Ureter (tissue), 1 donor: ENCODE data around the gene GP2. TPM values are rescaled to one million over a fixed set of nuclear protein-coding genes. Genes with fewer than 3 reads are reported as not detected.

ENCODE experiments used
- DNase-seq: peaks from one replicate; pipeline ENCODE4 v3.0.0-alpha.2; 2020; ENCODE audit warnings: low spot score
- total RNA-seq: library from RNA; stranded (reverse); gene quantifications from one replicate; pipeline ENCODE4 v1.2.4, GENCODE V29; 2023
- donor health status: DM: yes; HTN: yes; CAD: no.

Gene GP2
- 0.49 TPM for total RNA-seq

- DNase-seq = no peak
These were observed at the start of gene GP2 for GRCh38 chr16:20327444-20328041. TSS of gene GP2 (minus strand) at chr16:20327513. CDS start at chr16:20326431, 1,082 bp downstream.

- DNase-seq = no peak
These were observed 45.4 kb upstream of the GP2 start for GRCh38 chr16:20372701-20373100.

GRCh38 chr16:20369452-20370054 is 42.2 kb upstream of the GP2 start:
- DNase-seq = no peak

- DNase-seq = no peak
These were observed 36.7 kb upstream of the GP2 start for GRCh38 chr16:20364051-20364450.

GRCh38 chr16:20363191-20363590 is 35.9 kb upstream of the GP2 start:
- no peak for DNase-seq

GRCh38 chr16:20359997-20360396 is 32.7 kb upstream of the GP2 start:
- DNase-seq = no peak

GRCh38 chr16:20355114-20355782 is 27.9 kb upstream of the GP2 start:
- DNase-seq = no peak

- DNase-seq = no peak
These were observed 26.1 kb upstream of the GP2 start for GRCh38 chr16:20353379-20353778.

- DNase-seq = no peak
These were observed 25.3 kb upstream of the GP2 start, which contains the start of gene UMOD for GRCh38 chr16:20352615-20353014. TSS of gene UMOD (minus strand) at chr16:20352715. CDS start at chr16:20350737, 1,978 bp downstream.

GRCh38 chr16:20349615-20350014 is 22.3 kb upstream of the GP2 start:
- no peak for DNase-seq

- DNase-seq = no peak
These were observed 21.3 kb upstream of the GP2 start for GRCh38 chr16:20348365-20349185.

- DNase-seq = no peak
These were observed 20.5 kb upstream of the GP2 start for GRCh38 chr16:20347666-20348364.

GRCh38 chr16:20344611-20345010 is 17.3 kb upstream of the GP2 start:
- DNase-seq = no peak

- DNase-seq = no peak
These were observed 12.4 kb upstream of the GP2 start for GRCh38 chr16:20339744-20340143.

GRCh38 chr16:20336955-20337354 is 9.6 kb upstream of the GP2 start:
- DNase-seq = no peak

GRCh38 chr16:20334396-20334795 is 7.1 kb upstream of the GP2 start:
- DNase-seq = no peak

GRCh38 chr16:20333120-20333519 is 5.8 kb upstream of the GP2 start:
- DNase-seq = no peak

- no peak for DNase-seq
These were observed 5.1 kb upstream of the GP2 start for GRCh38 chr16:20332411-20332810.

- no peak for DNase-seq
These were observed 4.3 kb upstream of the GP2 start for GRCh38 chr16:20331635-20332034.

GRCh38 chr16:20329392-20330138 is 2.3 kb upstream of the GP2 start:
- DNase-seq = no peak

GRCh38 chr16:20326321-20326720 is 992 bp downstream of the GP2 start:
- no peak for DNase-seq
